ENCODE measurements around the gene ACTL10.
"Not testable (repeated sequence)": the region's sequence is repeated elsewhere in the genome, so short reads cannot be mapped to it uniquely, and the experiment has no call there.

Gene ACTL10

GRCh38 chr20:33700696-33701441 lies 34.1 kb downstream of the ACTL10 start:
- not testable (repeated sequence) for DNase-seq

GRCh38 chr20:33701629-33702450 lies 35.1 kb downstream of the ACTL10 start:
- DNase-seq = no peak

GRCh38 chr20:33702861-33703260 lies 36.1 kb downstream of the ACTL10 start:
- DNase-seq = no peak

GRCh38 chr20:33703498-33704137 lies 36.9 kb downstream of the ACTL10 start:
- DNase-seq = no peak

- no peak for DNase-seq
Measured at GRCh38 chr20:33704197-33704924, 37.6 kb downstream of the ACTL10 start.

GRCh38 chr20:33707668-33708067 lies 40.9 kb downstream of the ACTL10 start:
- DNase-seq = no peak

- DNase-seq = no peak
Measured at GRCh38 chr20:33709398-33709797, 42.7 kb downstream of the ACTL10 start.

- no peak for DNase-seq
Measured at GRCh38 chr20:33709905-33710541, 43.3 kb downstream of the ACTL10 start.

GRCh38 chr20:33710681-33711445 lies 44.1 kb downstream of the ACTL10 start:
- no peak for DNase-seq

GRCh38 chr20:33711446-33711738 lies 44.6 kb downstream of the ACTL10 start:
- no peak for DNase-seq

GRCh38 chr20:33713865-33714367 lies 47.2 kb downstream of the ACTL10 start:
- no peak for DNase-seq

- no peak for DNase-seq
Measured at GRCh38 chr20:33716498-33716897, 49.8 kb downstream of the ACTL10 start.

All from suppressor macrophage treated with lipopolysaccharide for 4 hours (primary cell).